A549 (cell line): ENCODE measurements around the gene KIZ. TPM values are rescaled to one million over a fixed set of nuclear protein-coding genes. Genes with fewer than 3 reads are reported as not detected.

Experiments
- ATAC-seq, 2 experiments: fragments of 200-7000 bp in 1 of 2; fragments of >200 bp in 1 of 2; cut with Nextera tagmentation in 1 of 2; cut with Tn5 transposase in 1 of 2; 3 replicates each; pipeline versions ENCODE4 v1.8.0 to v1.9.1; 2018 to 2020; ENCODE audit warnings: mild to moderate bottlenecking in 1 of 2, moderate library complexity in 1 of 2
- CTCF ChIA-PET: fragments of 300-600 bp; sonication (Branson Sonifier 250); formaldehyde crosslinking; extraction: SDS; loops from one replicate; lab custom pipeline; 2021; ENCODE audit warnings: antibody characterized with exemption, inconsistent platforms; lab: Yijun Ruan, JAX
- POLR2A ChIA-PET: fragments of 350-600 bp; formaldehyde crosslinking; extraction: SDS; loops from one replicate; lab custom pipeline; 2021; ENCODE audit warnings: antibody characterized with exemption, inconsistent platforms; lab: Yijun Ruan, JAX
- DNase-seq, 2 experiments: peaks; one replicate each; pipeline versions ENCODE4 v3.0.0 to v3.0.0-alpha.2; 2011 to 2016; ENCODE audit warnings: low read depth in 1 of 2, low spot score in 1 of 2
- FAIRE-seq: peaks from 2 replicates; lab custom pipeline; 2011; peaks lifted over from hg19 to GRCh38; lab: Jason Lieb, UNC
- H3K27ac ChIP-seq, 2 experiments: fragments of >200 bp; sonication (Bioruptor Twin); formaldehyde crosslinking; 3 replicates each; pipeline ENCODE4 v1.5.1; 2016 to 2017
- H3K4me1 ChIP-seq: fragments of >200 bp; sonication (Bioruptor Twin); formaldehyde crosslinking; 3 replicates; pipeline ENCODE4 v1.6.1; 2016
- H3K4me2 ChIP-seq: fragments of >200 bp; sonication (Bioruptor Twin); formaldehyde crosslinking; 3 replicates; pipeline ENCODE4 v1.6.1; 2016
- H3K4me3 ChIP-seq: fragments of >200 bp; sonication (Bioruptor Twin); formaldehyde crosslinking; 3 replicates; pipeline ENCODE4 v1.5.1; 2016
- H3K9me3 ChIP-seq: fragments of >200 bp; sonication (Bioruptor Twin); formaldehyde crosslinking; 3 replicates; pipeline ENCODE4 v1.6.1; 2016
- BHLHE40 ChIP-seq: IDR thresholded peaks from 2 replicates; pipeline ENCODE4 v1.6.1; 2012; ENCODE audit warnings: low read depth, low read length, inconsistent platforms
- CHD2 ChIP-seq: fragments of 150-350 bp; IDR thresholded peaks from 2 replicates; pipeline ENCODE4 v1.6.1; 2014; ENCODE audit warnings: low read length; ENCODE audit not compliant: partially characterized antibody
- FOSB ChIP-seq: fragments of 250-450 bp; sonication (Bioruptor Pico); IDR thresholded peaks from 2 replicates; pipeline ENCODE4 v1.5.0; 2020; ENCODE audit warnings: mild to moderate bottlenecking, moderate library complexity
- FOXS1 ChIP-seq: fragments of 250-450 bp; sonication (Bioruptor Pico); IDR thresholded peaks from 2 replicates; pipeline ENCODE4 v1.5.0; 2020; ENCODE audit warnings: mild to moderate bottlenecking, moderate library complexity
- GATA3 ChIP-seq: IDR thresholded peaks from 2 replicates; pipeline ENCODE4 v1.6.1; 2012; ENCODE audit warnings: borderline replicate concordance
- HEYL ChIP-seq: fragments of 250-450 bp; sonication (Bioruptor Pico); IDR thresholded peaks from 2 replicates; pipeline ENCODE4 v1.8.0; 2021; ENCODE audit warnings: mild to moderate bottlenecking, moderate library complexity
- HMGXB4 ChIP-seq: fragments of 250-450 bp; sonication (Bioruptor Pico); IDR thresholded peaks from 2 replicates; pipeline ENCODE4 v1.5.0; 2021; ENCODE audit warnings: mild to moderate bottlenecking, moderate library complexity, borderline replicate concordance
- JUN ChIP-seq, 2 experiments: fragments of >200 bp; sonication (Bioruptor Twin); formaldehyde crosslinking; IDR thresholded peaks; 2 replicates in 1 of 2; 3 replicates in 1 of 2; pipeline ENCODE4 v1.6.1; 2016 to 2017
- KDM1A ChIP-seq: fragments of 200-600 bp; sonication (generic); IDR thresholded peaks from 2 replicates; pipeline ENCODE4 v1.6.1; 2016; ENCODE audit warnings: low read depth, mild to moderate bottlenecking
- MAFK ChIP-seq: fragments of 450-650 bp; IDR thresholded peaks from 2 replicates; pipeline ENCODE4 v1.6.1; 2014; ENCODE audit not compliant: partially characterized antibody
- MAZ ChIP-seq: fragments of 150-350 bp; IDR thresholded peaks from 2 replicates; pipeline ENCODE4 v1.6.1; 2014; ENCODE audit warnings: antibody characterized with exemption, low read depth, low read length, borderline replicate concordance
- MYC ChIP-seq: IDR thresholded peaks from 2 replicates; pipeline ENCODE4 v1.6.1; 2012; ENCODE audit warnings: mild to moderate bottlenecking, inconsistent platforms, low read length, improper control_type of control experiment, borderline replicate concordance
- PHF8 ChIP-seq: fragments of 200-600 bp; sonication (generic); IDR thresholded peaks from 2 replicates; pipeline ENCODE4 v1.6.1; 2016; ENCODE audit warnings: low read depth, mild to moderate bottlenecking, antibody characterized with exemption, moderate library complexity, borderline replicate concordance
- RCOR1 ChIP-seq: fragments of 150-350 bp; IDR thresholded peaks from 2 replicates; pipeline ENCODE4 v1.6.1; 2014; ENCODE audit warnings: antibody characterized with exemption, low read length, low read depth
- SMC3 ChIP-seq: fragments of >200 bp; sonication (Bioruptor Twin); formaldehyde crosslinking; IDR thresholded peaks from 3 replicates; pipeline ENCODE4 v1.6.1; 2018; ENCODE audit warnings: inconsistent platforms
- ZNF302 ChIP-seq: fragments of 250-450 bp; sonication (Bioruptor Pico); IDR thresholded peaks from 2 replicates; pipeline ENCODE4 v1.9.0; 2021; ENCODE audit warnings: inconsistent platforms, mild to moderate bottlenecking, moderate library complexity
- WGBS: methylation state at CpG from one replicate; pipeline ENCODE4 v1.1.6; 2017; ENCODE audit errors: missing lambda C conversion rate; 5-methylcytosine and 5-hydroxymethylcytosine counted together
- polyA plus RNA-seq, 4 experiments: library from polyadenylated mRNA; depleted of rRNA in 3 of 4; stranded (reverse); fragments of >200 nt; fragmentation: RNase III in 1 of 4; extraction: RNeasy Plus Mini Kit Qiagen cat#74134 plus additional on column Dnase treatment in 1 of 4; gene quantifications; 2 replicates in 3 of 4; 3 replicates in 1 of 4; pipeline ENCODE4 v1.2.3, GENCODE V29; 2011 to 2017
- TF ChIP-seq, protein P1 (sequence below): fragments of 150-350 bp; IDR thresholded peaks from 2 replicates; pipeline ENCODE4 v1.6.1; 2014; ENCODE audit warnings: low read depth, mild to moderate bottlenecking, low read length
- TF ChIP-seq, protein P2 (sequence below): IDR thresholded peaks from 2 replicates; pipeline ENCODE4 v1.6.1; 2012
- TF ChIP-seq, protein P3 (sequence below): IDR thresholded peaks from 2 replicates; pipeline ENCODE4 v1.6.1; 2012; ENCODE audit warnings: low read depth, borderline replicate concordance
- TF ChIP-seq, protein P4 (sequence below): IDR thresholded peaks from 2 replicates; pipeline ENCODE4 v1.6.1; 2012

Gene KIZ
- polyA plus RNA-seq, 2 of the 4 experiments (the other 2 are of a cell fraction): 6.3 to 19.1 TPM

DNA sequence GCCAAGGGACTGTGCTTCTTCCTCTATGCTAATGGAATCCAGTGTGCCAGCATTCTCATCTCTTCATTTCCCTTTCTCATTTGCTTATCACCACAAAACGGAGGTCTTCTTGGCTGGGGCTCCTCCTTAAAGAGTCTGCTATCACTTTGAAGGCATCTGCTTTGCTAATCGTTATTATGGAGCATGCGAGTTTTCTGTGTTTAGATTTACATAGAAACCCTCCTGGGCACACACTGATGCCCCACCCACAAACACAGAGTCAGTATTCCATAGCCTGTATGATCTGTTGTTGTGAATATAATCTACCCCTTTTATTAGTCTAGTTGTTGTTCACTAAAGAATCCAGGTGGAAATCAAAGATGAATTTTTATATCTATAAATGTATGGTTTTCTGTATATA lies 93.8 kb downstream of the KIZ start:
- WGBS: 67% methylated on average over 3 of the region's 3 CpGs
- TF ChIP-seq, protein P1, sequence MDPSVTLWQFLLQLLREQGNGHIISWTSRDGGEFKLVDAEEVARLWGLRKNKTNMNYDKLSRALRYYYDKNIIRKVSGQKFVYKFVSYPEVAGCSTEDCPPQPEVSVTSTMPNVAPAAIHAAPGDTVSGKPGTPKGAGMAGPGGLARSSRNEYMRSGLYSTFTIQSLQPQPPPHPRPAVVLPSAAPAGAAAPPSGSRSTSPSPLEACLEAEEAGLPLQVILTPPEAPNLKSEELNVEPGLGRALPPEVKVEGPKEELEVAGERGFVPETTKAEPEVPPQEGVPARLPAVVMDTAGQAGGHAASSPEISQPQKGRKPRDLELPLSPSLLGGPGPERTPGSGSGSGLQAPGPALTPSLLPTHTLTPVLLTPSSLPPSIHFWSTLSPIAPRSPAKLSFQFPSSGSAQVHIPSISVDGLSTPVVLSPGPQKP: no peak
- TF ChIP-seq CHD2 (no peak), JUN (IDR thresholded peaks at IDR 0.05) (no peak), BHLHE40 (no peak), SMC3 (no peak), FOXS1 (CRISPR knock-in tag) (no peak), RCOR1 (no peak), GATA3 (no peak), PHF8 (no peak), KDM1A (no peak), MAZ (no peak), ZNF302 (CRISPR knock-in tag) (no peak)
- TF ChIP-seq, protein P2, sequence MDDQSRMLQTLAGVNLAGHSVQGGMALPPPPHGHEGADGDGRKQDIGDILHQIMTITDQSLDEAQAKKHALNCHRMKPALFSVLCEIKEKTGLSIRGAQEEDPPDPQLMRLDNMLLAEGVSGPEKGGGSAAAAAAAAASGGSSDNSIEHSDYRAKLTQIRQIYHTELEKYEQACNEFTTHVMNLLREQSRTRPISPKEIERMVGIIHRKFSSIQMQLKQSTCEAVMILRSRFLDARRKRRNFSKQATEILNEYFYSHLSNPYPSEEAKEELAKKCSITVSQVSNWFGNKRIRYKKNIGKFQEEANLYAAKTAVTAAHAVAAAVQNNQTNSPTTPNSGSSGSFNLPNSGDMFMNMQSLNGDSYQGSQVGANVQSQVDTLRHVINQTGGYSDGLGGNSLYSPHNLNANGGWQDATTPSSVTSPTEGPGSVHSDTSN: no peak
- TF ChIP-seq, protein P3, sequence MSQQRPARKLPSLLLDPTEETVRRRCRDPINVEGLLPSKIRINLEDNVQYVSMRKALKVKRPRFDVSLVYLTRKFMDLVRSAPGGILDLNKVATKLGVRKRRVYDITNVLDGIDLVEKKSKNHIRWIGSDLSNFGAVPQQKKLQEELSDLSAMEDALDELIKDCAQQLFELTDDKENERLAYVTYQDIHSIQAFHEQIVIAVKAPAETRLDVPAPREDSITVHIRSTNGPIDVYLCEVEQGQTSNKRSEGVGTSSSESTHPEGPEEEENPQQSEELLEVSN: no peak
- POLR2A ChIA-PET: no interaction called here
- CTCF ChIA-PET: no interaction called here
- Histone ChIP-seq H3K4me3 (no peak overlapping the region), H3K9me3 (no peaks in the 10 kb centered on the region), H3K27ac (no peak overlapping the region), H3K4me2 (no peak overlapping the region), H3K4me1 (no peaks in the 10 kb centered on the region)
- DNase-seq: no peak
- no peak for FAIRE-seq
- ATAC-seq: no peak

- Histone ChIP-seq H3K4me2 (no peak overlapping the region), H3K4me1 (peaks cover 2% of the 10 kb centered on the region; the same call in 1 of the 3 replicates), H3K9me3 (no peaks in the 10 kb centered on the region), H3K27ac (no peak overlapping the region), H3K4me3 (no peak overlapping the region)
- no peak for ATAC-seq
- POLR2A ChIA-PET: no interaction called here
- CTCF ChIA-PET: interaction anchor here (1.1 to 7.9 kb wide), 2 partner anchors 11 to 281 kb away, joined by 5 to 81 read pairs; no protein-coding TSS in a partner anchor
- no peak for DNase-seq
- TF ChIP-seq MAFK (peak; percentile 30), MYC (no peak), FOSB (CRISPR knock-in tag) (no peak), HEYL (CRISPR knock-in tag) (no peak), HMGXB4 (CRISPR knock-in tag) (no peak)
- TF ChIP-seq, protein P1: no peak
- TF ChIP-seq, protein P4, sequence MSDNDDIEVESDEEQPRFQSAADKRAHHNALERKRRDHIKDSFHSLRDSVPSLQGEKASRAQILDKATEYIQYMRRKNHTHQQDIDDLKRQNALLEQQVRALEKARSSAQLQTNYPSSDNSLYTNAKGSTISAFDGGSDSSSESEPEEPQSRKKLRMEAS: no peak
- FAIRE-seq: no peak
- 72% methylated on average over 4 of the region's 4 CpGs for WGBS
These were observed 98.3 kb downstream of the KIZ start for GRCh38 chr20:21224217-21224616.
